ENCODE results near the gene EGFR.

EGFR gene

DNA sequence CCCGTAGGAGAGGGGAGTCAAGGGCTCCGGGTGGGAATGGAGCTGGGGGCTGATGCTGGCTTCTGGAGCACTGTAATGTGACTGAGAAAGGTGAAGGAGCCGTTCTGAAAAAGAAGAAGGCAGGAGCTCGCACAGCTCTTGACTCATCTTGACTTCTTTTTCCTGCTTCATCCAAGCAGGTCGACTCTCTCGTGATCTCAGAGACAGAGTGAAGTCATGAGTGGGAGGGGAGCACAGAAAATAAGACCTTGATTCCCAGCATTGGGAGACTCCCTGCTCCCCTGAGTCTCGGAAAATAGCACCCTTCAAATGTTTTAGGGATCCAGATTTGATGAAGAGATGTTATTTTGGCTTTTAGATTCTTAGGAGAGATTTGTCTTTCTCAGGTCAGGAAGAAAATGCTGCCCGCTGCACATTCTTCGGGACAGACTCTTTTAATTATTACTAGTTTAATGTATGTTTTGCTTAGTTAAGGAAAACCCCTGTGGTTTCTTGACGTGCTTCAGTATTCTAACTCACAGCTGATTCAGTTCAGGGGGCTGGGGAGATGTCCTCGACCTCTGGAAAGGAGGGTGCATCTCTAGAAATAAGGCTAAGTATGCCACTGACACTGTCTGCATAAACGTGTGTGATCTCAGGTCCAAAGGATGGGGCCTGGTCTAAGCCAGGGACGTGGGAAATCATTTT lies 34.1 kb downstream of the EGFR start:
- Histone ChIP-seq H3K27ac (ENCODE audit: low read length) (no peak overlapping the region), H3K27me3 (ENCODE audit: low read depth, low read length) (peaks cover 8% of the 10 kb centered on the region; the same call in 1 of the 2 replicates), H4K20me1 (ENCODE audit: insufficient read depth, low read length) (no peaks in the 10 kb centered on the region), H3K9ac (ENCODE audit: low read length) (peak overlapping the region; percentile 53), H3K9me3 (ENCODE audit: insufficient read depth, low read length) (no peaks in the 10 kb centered on the region), H3K4me3 (ENCODE audit: low read length) (peak overlapping the region; percentile 59), H3K79me2 (ENCODE audit: low read length) (no peaks in the 10 kb centered on the region), H3K36me3 (replicated peaks; ENCODE audit: low read depth, low read length) (no peaks in the 10 kb centered on the region), H3K4me1 (ENCODE audit: low read length) (peaks cover 52% of the 10 kb centered on the region), H2AFZ (ENCODE audit: low read depth, low read length) (peak overlapping the region; percentile 20), H3K4me2 (ENCODE audit: low read length) (peak overlapping the region; percentile 83)
- TF ChIP-seq EZH2phosphoT487 (IDR thresholded peaks at IDR 0.05; ENCODE audit: low read depth) = no peak
- TF ChIP-seq, protein P1, sequence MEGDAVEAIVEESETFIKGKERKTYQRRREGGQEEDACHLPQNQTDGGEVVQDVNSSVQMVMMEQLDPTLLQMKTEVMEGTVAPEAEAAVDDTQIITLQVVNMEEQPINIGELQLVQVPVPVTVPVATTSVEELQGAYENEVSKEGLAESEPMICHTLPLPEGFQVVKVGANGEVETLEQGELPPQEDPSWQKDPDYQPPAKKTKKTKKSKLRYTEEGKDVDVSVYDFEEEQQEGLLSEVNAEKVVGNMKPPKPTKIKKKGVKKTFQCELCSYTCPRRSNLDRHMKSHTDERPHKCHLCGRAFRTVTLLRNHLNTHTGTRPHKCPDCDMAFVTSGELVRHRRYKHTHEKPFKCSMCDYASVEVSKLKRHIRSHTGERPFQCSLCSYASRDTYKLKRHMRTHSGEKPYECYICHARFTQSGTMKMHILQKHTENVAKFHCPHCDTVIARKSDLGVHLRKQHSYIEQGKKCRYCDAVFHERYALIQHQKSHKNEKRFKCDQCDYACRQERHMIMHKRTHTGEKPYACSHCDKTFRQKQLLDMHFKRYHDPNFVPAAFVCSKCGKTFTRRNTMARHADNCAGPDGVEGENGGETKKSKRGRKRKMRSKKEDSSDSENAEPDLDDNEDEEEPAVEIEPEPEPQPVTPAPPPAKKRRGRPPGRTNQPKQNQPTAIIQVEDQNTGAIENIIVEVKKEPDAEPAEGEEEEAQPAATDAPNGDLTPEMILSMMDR (IDR thresholded peaks at IDR 0.05; ENCODE audit: low read depth, low read length) = no peak

DNA sequence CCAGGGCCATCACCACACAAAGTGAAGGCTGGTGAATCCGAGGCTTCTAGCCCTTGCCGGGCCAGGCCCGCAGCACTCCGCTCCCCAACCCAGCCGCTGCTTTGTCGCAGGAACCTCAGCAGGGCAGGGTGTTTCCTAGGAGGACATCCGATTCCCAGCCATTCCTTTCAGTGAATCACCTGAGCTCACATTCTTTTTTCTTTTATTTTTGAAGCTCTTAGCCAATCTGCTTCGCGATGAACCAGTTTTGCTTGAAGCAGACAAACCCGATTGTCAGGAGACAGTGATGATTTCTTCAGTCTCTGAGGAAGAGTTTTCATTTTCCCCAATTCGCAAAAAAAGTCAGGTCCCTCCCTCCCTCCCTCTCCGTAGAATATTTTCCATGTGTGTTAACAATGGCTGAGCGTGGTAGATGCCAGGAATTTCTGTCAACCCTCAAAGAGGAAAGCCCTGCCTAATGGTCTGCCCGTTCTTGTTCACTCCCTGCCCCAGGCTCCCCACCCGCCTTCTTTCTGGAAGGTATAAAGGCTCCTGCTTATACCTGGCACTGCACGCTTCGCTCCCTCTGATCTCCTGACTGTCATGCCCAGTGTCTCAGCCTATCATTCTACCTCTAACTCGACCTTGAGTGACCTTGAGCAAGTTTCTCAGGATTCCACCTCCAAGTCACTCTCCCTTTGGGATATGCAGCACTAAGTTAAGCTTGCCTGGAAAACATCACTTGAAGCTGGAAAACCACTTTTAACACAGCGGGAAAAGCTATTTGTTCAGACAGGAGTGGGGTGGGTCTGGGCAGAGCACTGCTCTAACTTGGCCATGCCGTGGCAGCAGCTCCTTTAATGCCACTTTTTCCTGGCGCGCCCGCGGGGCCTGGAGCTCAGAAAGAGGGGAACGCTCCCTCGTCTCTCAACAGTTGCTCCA lies 35.1 kb downstream of the EGFR start:
- H3K36me3 ChIP-seq (replicated peaks; ENCODE audit: low read depth, low read length) = no peaks in the 10 kb centered on the region
- H3K9ac ChIP-seq (ENCODE audit: low read length) = no peak overlapping the region
- H4K20me1 ChIP-seq (ENCODE audit: insufficient read depth, low read length) = no peaks in the 10 kb centered on the region
- TF ChIP-seq, protein P1 (IDR thresholded peaks at IDR 0.05; ENCODE audit: low read depth, low read length) = no peak
- no peak for TF ChIP-seq EZH2phosphoT487 (IDR thresholded peaks at IDR 0.05; ENCODE audit: low read depth)
- no peaks in the 10 kb centered on the region for H3K9me3 ChIP-seq (ENCODE audit: insufficient read depth, low read length)
- H3K27ac ChIP-seq (ENCODE audit: low read length) = no peak overlapping the region
- H3K4me3 ChIP-seq (ENCODE audit: low read length) = no peak overlapping the region
- no peaks in the 10 kb centered on the region for H3K79me2 ChIP-seq (ENCODE audit: low read length)
- peaks cover 52% of the 10 kb centered on the region for H3K4me1 ChIP-seq (ENCODE audit: low read length)
- peak overlapping the region; percentile 83; the same call in 1 of the 2 replicates for H3K4me2 ChIP-seq (ENCODE audit: low read length)
- H2AFZ ChIP-seq (ENCODE audit: low read depth, low read length) = no peak overlapping the region
- peaks cover 8% of the 10 kb centered on the region; the same call in 1 of the 2 replicates for H3K27me3 ChIP-seq (ENCODE audit: low read depth, low read length)

- Histone ChIP-seq H3K4me3 (ENCODE audit: low read length) (no peak overlapping the region), H3K9ac (ENCODE audit: low read length) (no peak overlapping the region), H4K20me1 (ENCODE audit: insufficient read depth, low read length) (no peaks in the 10 kb centered on the region), H3K79me2 (ENCODE audit: low read length) (no peaks in the 10 kb centered on the region), H3K4me2 (ENCODE audit: low read length) (no peak overlapping the region), H3K9me3 (ENCODE audit: insufficient read depth, low read length) (no peaks in the 10 kb centered on the region), H3K36me3 (replicated peaks; ENCODE audit: low read depth, low read length) (no peaks in the 10 kb centered on the region), H3K4me1 (ENCODE audit: low read length) (peaks cover 51% of the 10 kb centered on the region), H2AFZ (ENCODE audit: low read depth, low read length) (no peak overlapping the region), H3K27me3 (ENCODE audit: low read depth, low read length) (peaks cover 8% of the 10 kb centered on the region; the same call in 1 of the 2 replicates), H3K27ac (ENCODE audit: low read length) (no peak overlapping the region)
- no peak for TF ChIP-seq EZH2phosphoT487 (IDR thresholded peaks at IDR 0.05; ENCODE audit: low read depth)
- TF ChIP-seq, protein P1 (IDR thresholded peaks at IDR 0.05; ENCODE audit: low read depth, low read length) = no peak
These were observed 35.9 kb downstream of the EGFR start for GRCh38 chr7:55054758-55055157.

DNA sequence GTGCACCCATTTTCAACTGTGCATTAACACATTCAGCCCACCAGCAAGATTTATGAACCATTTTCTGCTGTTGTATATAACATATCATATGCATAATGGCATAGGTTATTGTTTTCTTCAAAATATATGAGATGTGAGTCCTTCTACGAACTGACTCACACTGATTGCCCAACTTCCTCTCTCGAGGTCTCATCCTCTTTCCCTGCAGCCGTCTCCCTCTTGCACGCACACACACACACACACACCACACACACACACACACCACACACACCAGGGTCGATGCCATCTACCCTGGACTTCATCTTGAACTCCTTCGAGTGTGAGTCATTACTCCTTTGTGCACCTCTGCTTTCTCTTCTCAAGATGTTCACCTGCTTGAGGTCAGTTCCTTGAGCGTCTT lies 36.7 kb downstream of the EGFR start:
- Histone ChIP-seq H3K9ac (ENCODE audit: low read length) (no peak overlapping the region), H3K27ac (ENCODE audit: low read length) (no peak overlapping the region)

More for the DNA sequence above, 36.7 kb downstream of the EGFR start:
- no peaks in the 10 kb centered on the region for H3K79me2 ChIP-seq (ENCODE audit: low read length)
- peaks cover 44% of the 10 kb centered on the region for H3K4me1 ChIP-seq (ENCODE audit: low read length)
- H3K9me3 ChIP-seq (ENCODE audit: insufficient read depth, low read length) = no peaks in the 10 kb centered on the region
- H3K36me3 ChIP-seq (replicated peaks; ENCODE audit: low read depth, low read length) = no peaks in the 10 kb centered on the region
- no peaks in the 10 kb centered on the region for H4K20me1 ChIP-seq (ENCODE audit: insufficient read depth, low read length)
- no peak for TF ChIP-seq EZH2phosphoT487 (IDR thresholded peaks at IDR 0.05; ENCODE audit: low read depth)
- TF ChIP-seq, protein P1 (IDR thresholded peaks at IDR 0.05; ENCODE audit: low read depth, low read length) = no peak
- peaks cover 8% of the 10 kb centered on the region; the same call in 1 of the 2 replicates for H3K27me3 ChIP-seq (ENCODE audit: low read depth, low read length)
- H2AFZ ChIP-seq (ENCODE audit: low read depth, low read length) = no peak overlapping the region
- no peak overlapping the region for H3K4me3 ChIP-seq (ENCODE audit: low read length)
- peak overlapping the region; percentile 14; the same call in 1 of the 2 replicates for H3K4me2 ChIP-seq (ENCODE audit: low read length)
